ENCODE results near the gene NDUFV1. TPM values are rescaled to one million over a fixed set of nuclear protein-coding genes. Genes with fewer than 3 reads are reported as not detected.

The NDUFV1 gene
- polyA plus RNA-seq, 3 donors = 71.6 to 174 (median 72.1) TPM

GRCh38 chr11:67577951-67578350 lies 28.8 kb upstream of the NDUFV1 start:
- Histone ChIP-seq H2AFZ (ENCODE audit: insufficient read depth, low read depth, low read length, poor library complexity, severe bottlenecking) (no peak overlapping the region), H3K4me2 (replicated peaks; ENCODE audit: extremely low read depth, low read length, poor library complexity, severe bottlenecking) (no peak overlapping the region), H3K27ac (ENCODE audit: low read depth in 1 of 2, low read length in 2 of 2) (no peak overlapping the region), H3K27me3 (ENCODE audit: control insufficient read depth in 2 of 2, insufficient read depth in 2 of 2, low read length in 2 of 2) (no peaks in the 10 kb centered on the region), H3K36me3 (replicated peaks in 1 of 2; ENCODE audit: control insufficient read depth in 1 of 2, insufficient read depth in 2 of 2, low read length in 2 of 2) (no peaks in the 10 kb centered on the region), H3K4me3 (replicated peaks in 1 of 3; ENCODE audit: low read depth in 2 of 3, low read length in 3 of 3) (no peak overlapping the region), H3K9me3 (replicated peaks in 1 of 2; ENCODE audit: control insufficient read depth in 1 of 2, insufficient read depth in 1 of 2, low read length in 2 of 2) (no peaks in the 10 kb centered on the region), H3K9ac (ENCODE audit: insufficient read depth, low read length, poor library complexity, severe bottlenecking) (no peak overlapping the region), H4K20me1 (ENCODE audit: insufficient read depth, low read length) (no peaks in the 10 kb centered on the region), H3K4me1 (ENCODE audit: control insufficient read depth in 1 of 2, insufficient read depth in 2 of 2, low read length in 2 of 2) (peaks cover 22 to 23% of the 10 kb centered on the region in 2 donors), H3K79me2 (ENCODE audit: insufficient read depth, low read length) (no peaks in the 10 kb centered on the region)
- no peaks in the 10 kb centered on the region for H3K9me3 Mint-ChIP-seq
- intact Hi-C loops (cut with micrococcal nuclease) = no loop called here
- DNase-seq = no peak
- H3K4me3 Mint-ChIP-seq = no peak overlapping the region
- WGBS (ENCODE audit: insufficient coverage) = 92% methylated on average over 6 of the region's 6 CpGs
- peaks cover 8 to 23% (median 16%) of the 10 kb centered on the region in 3 donors for H3K27me3 Mint-ChIP-seq (ENCODE audit: low read depth in 3 of 3)
- H3K4me1 Mint-ChIP-seq = peaks cover 26% of the 10 kb centered on the region
- TF ChIP-seq, protein P1, sequence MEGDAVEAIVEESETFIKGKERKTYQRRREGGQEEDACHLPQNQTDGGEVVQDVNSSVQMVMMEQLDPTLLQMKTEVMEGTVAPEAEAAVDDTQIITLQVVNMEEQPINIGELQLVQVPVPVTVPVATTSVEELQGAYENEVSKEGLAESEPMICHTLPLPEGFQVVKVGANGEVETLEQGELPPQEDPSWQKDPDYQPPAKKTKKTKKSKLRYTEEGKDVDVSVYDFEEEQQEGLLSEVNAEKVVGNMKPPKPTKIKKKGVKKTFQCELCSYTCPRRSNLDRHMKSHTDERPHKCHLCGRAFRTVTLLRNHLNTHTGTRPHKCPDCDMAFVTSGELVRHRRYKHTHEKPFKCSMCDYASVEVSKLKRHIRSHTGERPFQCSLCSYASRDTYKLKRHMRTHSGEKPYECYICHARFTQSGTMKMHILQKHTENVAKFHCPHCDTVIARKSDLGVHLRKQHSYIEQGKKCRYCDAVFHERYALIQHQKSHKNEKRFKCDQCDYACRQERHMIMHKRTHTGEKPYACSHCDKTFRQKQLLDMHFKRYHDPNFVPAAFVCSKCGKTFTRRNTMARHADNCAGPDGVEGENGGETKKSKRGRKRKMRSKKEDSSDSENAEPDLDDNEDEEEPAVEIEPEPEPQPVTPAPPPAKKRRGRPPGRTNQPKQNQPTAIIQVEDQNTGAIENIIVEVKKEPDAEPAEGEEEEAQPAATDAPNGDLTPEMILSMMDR (IDR thresholded peaks at IDR 0.05) = no peak
- no peak overlapping the region for H3K27ac Mint-ChIP-seq
- no peaks in the 10 kb centered on the region for H3K36me3 Mint-ChIP-seq

DNA sequence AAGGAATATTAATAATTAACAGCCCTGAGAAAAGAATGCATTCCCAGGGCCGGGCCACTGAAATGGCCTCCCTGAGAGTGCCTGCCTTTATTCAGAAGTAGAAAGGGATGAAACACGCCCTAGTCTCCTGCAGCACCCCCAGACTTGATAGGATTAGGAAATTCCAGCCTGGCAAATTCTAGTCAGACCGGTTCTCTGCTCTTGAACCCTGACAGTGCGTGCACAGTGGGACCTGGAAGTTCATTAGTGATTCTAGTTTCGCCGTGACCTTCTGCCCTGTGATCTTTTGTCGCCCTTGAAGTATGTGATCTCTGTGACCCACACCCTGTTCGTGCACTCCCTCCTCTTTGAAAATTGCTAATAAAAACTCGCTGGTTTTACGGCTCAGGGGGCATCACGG lies 25.3 kb upstream of the NDUFV1 start:
- Histone ChIP-seq H3K79me2 (ENCODE audit: insufficient read depth, low read length) (peaks cover 23% of the 10 kb centered on the region), H2AFZ (ENCODE audit: insufficient read depth, low read depth, low read length, poor library complexity, severe bottlenecking) (no peak overlapping the region), H3K36me3 (replicated peaks in 1 of 2; ENCODE audit: control insufficient read depth in 1 of 2, insufficient read depth in 2 of 2, low read length in 2 of 2) (peaks cover 16 to 17% of the 10 kb centered on the region in 2 donors), H3K9ac (ENCODE audit: insufficient read depth, low read length, poor library complexity, severe bottlenecking) (no peak overlapping the region), H3K27me3 (ENCODE audit: control insufficient read depth in 2 of 2, insufficient read depth in 2 of 2, low read length in 2 of 2) (no peaks in the 10 kb centered on the region), H4K20me1 (ENCODE audit: insufficient read depth, low read length) (peaks cover 23% of the 10 kb centered on the region), H3K27ac (ENCODE audit: low read depth in 1 of 2, low read length in 2 of 2) (no peak overlapping the region), H3K4me3 (replicated peaks in 1 of 3; ENCODE audit: low read depth in 2 of 3, low read length in 3 of 3) (no peak overlapping the region), H3K9me3 (replicated peaks in 1 of 2; ENCODE audit: control insufficient read depth in 1 of 2, insufficient read depth in 1 of 2, low read length in 2 of 2) (no peaks in the 10 kb centered on the region), H3K4me1 (ENCODE audit: control insufficient read depth in 1 of 2, insufficient read depth in 2 of 2, low read length in 2 of 2) (peaks cover 47 to 53% of the 10 kb centered on the region in 2 donors), H3K4me2 (replicated peaks; ENCODE audit: extremely low read depth, low read length, poor library complexity, severe bottlenecking) (no peak overlapping the region)
- Mint-ChIP-seq H3K27ac (no peak overlapping the region), H3K9me3 (peaks cover 0 to 2% (median 0%) of the 10 kb centered on the region in 7 donors), H3K36me3 (peaks cover 20 to 22% of the 10 kb centered on the region in 2 donors), H3K27me3 (ENCODE audit: low read depth in 3 of 3) (peaks cover 8 to 16% (median 14%) of the 10 kb centered on the region in 3 donors), H3K4me3 (no peak overlapping the region), H3K4me1 (peaks cover 52% of the 10 kb centered on the region)
- 95% methylated on average over 8 of the region's 11 CpGs for WGBS (ENCODE audit: insufficient coverage)
- intact Hi-C loops (cut with micrococcal nuclease) = no loop called here
- TF ChIP-seq, protein P1 (IDR thresholded peaks at IDR 0.05) = no peak
- DNase-seq = no peak
